Skeletal muscle satellite cell (primary cell): Measurements from ENCODE around the gene SLC35C1.
"Not testable (repeated sequence)": the region's sequence is repeated elsewhere in the genome, so short reads cannot be mapped to it uniquely, and the experiment has no call there.

Experiments
- H3K27me3 ChIP-seq: 2 replicates; pipeline ENCODE4 v1.7.0; 2013; ENCODE audit warnings: low read length; ENCODE audit not compliant: control insufficient read depth, insufficient read depth
- H3K36me3 ChIP-seq: 2 replicates; pipeline ENCODE4 v1.7.0; 2013; ENCODE audit warnings: mild to moderate bottlenecking, control low read depth, low read length; ENCODE audit not compliant: insufficient read depth
- H3K4me1 ChIP-seq: 2 replicates; pipeline ENCODE4 v1.7.0; 2013; ENCODE audit warnings: low read length; ENCODE audit not compliant: control insufficient read depth, insufficient read depth
- H3K4me2 ChIP-seq: 2 replicates; pipeline ENCODE4 v1.7.0; 2013; ENCODE audit warnings: mild to moderate bottlenecking, low read length
- H3K4me3 ChIP-seq: 2 replicates; pipeline ENCODE4 v1.7.0; 2013; ENCODE audit warnings: low read length
- H3K9ac ChIP-seq: 2 replicates; pipeline ENCODE4 v1.7.0; 2013; ENCODE audit warnings: mild to moderate bottlenecking, low read depth, low read length, moderate library complexity
- H3K9me3 ChIP-seq: replicated peaks from 2 replicates; pipeline ENCODE4 v1.7.0; 2013; ENCODE audit warnings: mild to moderate bottlenecking, control low read depth, low read length

The SLC35C1 gene

DNA sequence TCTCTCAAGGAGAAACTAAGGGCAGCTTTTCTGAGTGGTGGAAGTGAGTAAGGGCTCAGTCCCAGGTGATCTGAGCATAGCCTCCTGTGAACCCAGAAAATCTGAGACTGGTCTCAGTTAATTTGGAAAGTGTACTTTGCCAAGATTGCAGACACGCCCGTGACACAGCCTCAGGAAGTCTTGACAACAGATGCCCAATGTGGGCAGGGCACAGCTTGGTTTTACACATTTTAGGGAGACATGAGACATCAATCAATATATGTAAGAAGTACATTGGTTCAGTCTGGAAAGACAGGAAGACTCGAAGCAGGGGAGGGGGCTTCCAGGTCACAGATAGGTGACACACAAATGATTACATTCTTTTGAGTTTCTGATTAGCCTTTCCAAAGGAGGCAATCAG lies 28.8 kb downstream of the SLC35C1 start:
- Histone ChIP-seq H3K4me1 (no peaks in the 10 kb centered on the region), H3K9me3 (no peaks in the 10 kb centered on the region), H3K27me3 (peaks cover 55% of the 10 kb centered on the region), H3K4me3 (no peak overlapping the region), H3K4me2 (no peak overlapping the region), H3K9ac (no peak overlapping the region), H3K36me3 (no peaks in the 10 kb centered on the region)

DNA sequence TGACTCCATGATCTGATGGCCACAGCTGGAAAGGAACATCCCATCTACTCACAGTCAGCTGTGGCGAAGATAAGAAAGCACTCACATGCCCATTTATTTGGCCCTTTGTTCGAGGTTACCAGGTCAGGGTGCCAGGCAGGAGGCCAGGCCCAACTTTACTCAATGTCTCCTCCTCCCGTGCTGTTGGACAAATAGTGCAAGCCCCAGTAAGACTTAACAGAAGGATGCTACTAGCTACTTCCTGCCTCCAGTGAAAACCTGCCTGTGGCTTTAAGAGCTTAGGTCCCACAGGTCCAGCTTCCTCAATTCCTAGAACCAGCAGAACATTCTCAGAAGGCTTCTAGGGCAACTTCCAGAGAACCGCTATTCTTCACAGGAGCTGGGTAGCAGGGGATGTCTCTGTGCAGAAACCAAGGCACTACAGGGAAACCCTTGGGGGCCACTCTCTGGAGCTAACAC lies 29.4 kb downstream of the SLC35C1 start:
- no peaks in the 10 kb centered on the region for H3K36me3 ChIP-seq
- no peak overlapping the region for H3K4me2 ChIP-seq
- no peaks in the 10 kb centered on the region for H3K4me1 ChIP-seq
- H3K9me3 ChIP-seq, result no peaks in the 10 kb centered on the region
- no peak overlapping the region for H3K4me3 ChIP-seq
- peaks cover 50% of the 10 kb centered on the region for H3K27me3 ChIP-seq
- no peak overlapping the region for H3K9ac ChIP-seq

GRCh38 chr11:45839204-45839603 lies 34.3 kb downstream of the SLC35C1 start:
- Histone ChIP-seq H3K9ac (no peak overlapping the region), H3K4me3 (no peak overlapping the region), H3K4me1 (no peaks in the 10 kb centered on the region), H3K27me3 (peaks cover 24% of the 10 kb centered on the region), H3K36me3 (no peaks in the 10 kb centered on the region), H3K9me3 (no peaks in the 10 kb centered on the region), H3K4me2 (no peak overlapping the region)

- H3K4me1 ChIP-seq, H3K4me2 ChIP-seq, H3K36me3 ChIP-seq, H3K9ac ChIP-seq, H3K9me3 ChIP-seq, H3K4me3 ChIP-seq: not testable (repeated sequence)
- peaks cover 23% of the 10 kb centered on the region for H3K27me3 ChIP-seq
These were observed 35.3 kb downstream of the SLC35C1 start for GRCh38 chr11:45840251-45840650.

- peak overlapping the region; percentile 70 for H3K4me2 ChIP-seq
- H3K9ac ChIP-seq, result no peak overlapping the region
- H3K36me3 ChIP-seq, result no peaks in the 10 kb centered on the region
- H3K4me1 ChIP-seq, result peaks cover 11% of the 10 kb centered on the region
- no peaks in the 10 kb centered on the region for H3K9me3 ChIP-seq
- no peak overlapping the region for H3K4me3 ChIP-seq
- peaks cover 26% of the 10 kb centered on the region for H3K27me3 ChIP-seq
These were observed 38.4 kb downstream of the SLC35C1 start for GRCh38 chr11:45843158-45843924.

- Histone ChIP-seq H3K4me1 (peaks cover 17% of the 10 kb centered on the region), H3K4me3 (no peak overlapping the region), H3K9ac (no peak overlapping the region), H3K4me2 (no peak overlapping the region), H3K36me3 (no peaks in the 10 kb centered on the region), H3K9me3 (no peaks in the 10 kb centered on the region), H3K27me3 (peaks cover 26% of the 10 kb centered on the region)
These were observed 40.1 kb downstream of the SLC35C1 start for GRCh38 chr11:45844822-45845578.

DNA sequence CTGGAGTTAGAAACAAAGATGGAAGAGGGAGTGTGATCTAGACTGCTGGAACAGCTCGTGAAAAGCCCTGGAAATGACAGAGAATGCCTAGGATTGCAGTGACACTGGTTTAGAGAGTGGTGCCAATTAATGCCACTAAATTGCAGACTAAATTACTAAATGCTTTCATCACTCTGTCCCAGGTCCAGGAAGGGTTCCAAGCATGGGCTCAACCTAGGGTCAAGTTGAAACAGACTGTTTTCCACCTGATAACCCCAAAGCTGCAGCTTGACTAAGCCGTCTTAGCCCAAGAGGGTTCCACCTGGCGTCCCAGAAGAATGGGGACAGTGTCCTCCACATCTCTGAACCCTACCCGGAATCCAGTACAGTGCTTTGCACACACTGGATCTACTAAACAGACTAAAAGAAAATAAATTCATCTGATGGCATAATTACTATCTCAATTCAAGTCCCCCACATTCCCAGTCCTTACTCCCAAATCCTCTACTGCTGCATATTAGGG lies 41.3 kb downstream of the SLC35C1 start:
- no peaks in the 10 kb centered on the region for H3K9me3 ChIP-seq
- H3K9ac ChIP-seq, result no peak overlapping the region
- H3K4me1 ChIP-seq, result peaks cover 17% of the 10 kb centered on the region
- H3K4me2 ChIP-seq, result peak overlapping the region; percentile 81
- peaks cover 26% of the 10 kb centered on the region for H3K27me3 ChIP-seq
- no peaks in the 10 kb centered on the region for H3K36me3 ChIP-seq
- H3K4me3 ChIP-seq, result peak overlapping the region; percentile 63

DNA sequence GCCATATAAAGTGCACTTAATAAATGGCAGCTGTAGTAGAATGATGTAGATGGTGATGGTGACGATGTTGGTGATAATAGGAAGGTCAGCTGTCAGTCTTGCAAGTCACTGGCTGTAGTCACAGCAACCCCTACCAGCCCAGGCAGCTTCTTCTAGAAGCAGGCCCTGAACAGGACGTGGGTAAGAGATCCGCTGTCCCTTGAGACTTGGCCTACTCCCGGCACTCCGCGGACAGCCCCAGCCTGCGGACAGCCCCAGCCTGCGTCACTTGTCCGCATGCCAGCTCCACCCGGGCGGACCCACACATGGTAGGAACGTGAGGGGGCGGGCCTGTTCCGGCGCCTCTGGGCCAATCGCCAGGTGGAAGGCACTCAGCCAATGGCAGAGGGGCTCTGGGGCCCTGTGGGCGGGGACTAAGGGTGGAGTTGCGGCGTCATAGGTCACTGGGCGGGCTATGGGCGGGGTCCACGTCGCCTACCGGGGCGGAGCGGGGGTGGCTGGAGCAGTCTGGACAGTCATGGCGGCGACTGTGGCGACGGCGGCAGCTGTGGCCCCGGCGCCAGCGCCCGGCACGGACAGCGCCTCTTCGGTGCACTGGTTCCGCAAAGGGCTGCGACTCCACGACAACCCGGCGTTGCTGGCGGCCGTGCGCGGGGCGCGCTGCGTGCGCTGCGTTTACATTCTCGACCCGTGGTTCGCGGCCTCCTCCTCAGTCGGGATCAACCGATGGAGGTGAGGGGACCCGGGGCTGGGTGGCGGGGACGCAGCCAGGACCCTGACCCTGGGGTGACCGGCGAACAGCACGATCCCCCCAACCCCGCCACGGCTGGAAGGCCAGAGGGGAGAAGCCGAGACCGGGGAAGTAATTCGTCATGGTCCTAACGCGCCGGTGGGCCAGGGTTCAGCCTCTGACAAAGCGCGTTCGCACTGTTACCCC lies 42.3 kb downstream of the SLC35C1 start, which contains the start of gene CRY2:
Gene CRY2 (plus strand): TSS at position 502 of the 937 bp plus-strand sequence. CDS start 16 bp downstream, at position 518.
- peaks cover 17% of the 10 kb centered on the region for H3K4me1 ChIP-seq
- peak within 1 kb of the TSS; percentile 94 for H3K9ac ChIP-seq
- H3K9me3 ChIP-seq, result no peaks in the 10 kb centered on the region
- peak within 1 kb of the TSS; percentile 93 for H3K4me3 ChIP-seq
- no peaks in the 10 kb centered on the region for H3K36me3 ChIP-seq
- peak within 1 kb of the TSS; percentile 91 for H3K4me2 ChIP-seq
- H3K27me3 ChIP-seq, result peaks cover 16% of the 10 kb centered on the region

DNA sequence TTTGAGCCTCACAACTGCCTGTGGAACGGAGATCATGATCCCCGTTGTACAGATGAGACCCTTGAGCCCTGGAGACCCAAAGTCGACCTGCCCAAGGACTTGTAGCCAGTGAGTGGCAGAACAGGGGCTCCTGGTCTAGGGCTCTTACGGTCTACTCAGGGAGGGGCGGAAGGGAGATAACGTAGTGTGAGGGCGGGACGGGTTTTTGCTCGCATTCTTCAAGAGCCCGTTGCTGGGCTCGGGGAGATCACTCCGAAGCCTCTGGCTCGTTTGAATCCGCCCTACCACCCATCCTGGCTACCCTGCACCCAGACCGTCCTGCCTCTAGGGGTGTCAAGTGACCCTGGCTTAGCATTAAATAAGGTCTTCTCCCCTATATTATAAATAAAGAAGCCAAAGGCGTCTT lies 43.0 kb downstream of the SLC35C1 start:
- H3K9ac ChIP-seq, result peak overlapping the region; percentile 94
- peaks cover 10% of the 10 kb centered on the region for H3K27me3 ChIP-seq
- H3K4me2 ChIP-seq, result peak overlapping the region; percentile 91
- peak overlapping the region; percentile 93 for H3K4me3 ChIP-seq
- no peaks in the 10 kb centered on the region for H3K9me3 ChIP-seq
- H3K36me3 ChIP-seq, result no peaks in the 10 kb centered on the region
- peaks cover 17% of the 10 kb centered on the region for H3K4me1 ChIP-seq

GRCh38 chr11:45848654-45849081 lies 43.7 kb downstream of the SLC35C1 start:
- Histone ChIP-seq H3K4me1 (peaks cover 17% of the 10 kb centered on the region), H3K9ac (peak overlapping the region; percentile 94)

GRCh38 chr11:45850446-45850845 lies 45.5 kb downstream of the SLC35C1 start:
- Histone ChIP-seq H3K9ac (no peak overlapping the region), H3K4me2 (no peak overlapping the region), H3K4me1 (peaks cover 17% of the 10 kb centered on the region), H3K9me3 (no peaks in the 10 kb centered on the region), H3K27me3 (peaks cover 4% of the 10 kb centered on the region), H3K36me3 (no peaks in the 10 kb centered on the region), H3K4me3 (no peak overlapping the region)

More at GRCh38 chr11:45848654-45849081, 43.7 kb downstream of the SLC35C1 start:
- Histone ChIP-seq H3K36me3 (no peaks in the 10 kb centered on the region), H3K27me3 (peaks cover 10% of the 10 kb centered on the region), H3K9me3 (no peaks in the 10 kb centered on the region), H3K4me3 (peak overlapping the region; percentile 93), H3K4me2 (peak overlapping the region; percentile 91)
